HepG2 (cell line): ENCODE results near the gene EIF6. TPM values are rescaled to one million over a fixed set of nuclear protein-coding genes. Genes with fewer than 3 reads are reported as not detected.

Experiments
- ATAC-seq: fragments of 200-7000 bp; cut with Tn5 transposase; 3 replicates; pipeline ENCODE4 v1.9.1; 2020; ENCODE audit warnings: mild to moderate bottlenecking, moderate library complexity
- BruUV-seq: library from RNA; stranded (reverse); fragments of 400-500 nt; replicated peaks from 2 replicates; lab custom pipeline; 2021; lab: Mats Ljungman, UMichigan
- CTCF ChIA-PET: fragments of 300-600 bp; formaldehyde crosslinking; extraction: SDS; loops from one replicate; lab custom pipeline; 2021; ENCODE audit warnings: low total read pairs, inconsistent platforms, low intra/inter-chr PET ratio; lab: Yijun Ruan, JAX
- POLR2A ChIA-PET: fragments of 350-600 bp; sonication (Branson Sonifier 250); formaldehyde crosslinking; loops from one replicate; lab custom pipeline; 2020; ENCODE audit warnings: antibody characterized with exemption, inconsistent platforms; lab: Yijun Ruan, JAX
- DNase-seq: peaks from one replicate; pipeline ENCODE4 v3.0.0-alpha.2; 2015; ENCODE audit warnings: low spot score
- FAIRE-seq: peaks from 3 replicates; lab custom pipeline; 2011; peaks lifted over from hg19 to GRCh38; lab: Jason Lieb, UNC
- H2AFZ ChIP-seq: one replicate; pipeline ENCODE4 v1.6.1; 2011; ENCODE audit warnings: low read length, inconsistent platforms
- H3K27ac ChIP-seq: fragments of 300-600 bp; 3 replicates; pipeline ENCODE4 v1.8.0; 2011; ENCODE audit warnings: mixed run types, mild to moderate bottlenecking, mixed read lengths, low read length, inconsistent platforms; ENCODE audit not compliant: insufficient read depth; ENCODE audit errors: extremely low read length
- H3K27me3 ChIP-seq, 2 experiments: fragments of 200-600 bp in 1 of 2; 2 replicates in 1 of 2; 3 replicates in 1 of 2; pipeline versions ENCODE4 v1.6.0 to v1.8.0; 2011; ENCODE audit warnings: low read length in 2 of 2, mild to moderate bottlenecking in 2 of 2, moderate library complexity in 2 of 2, inconsistent platforms in 1 of 2; ENCODE audit not compliant: insufficient read depth in 2 of 2, control insufficient read depth in 1 of 2
- H3K36me3 ChIP-seq, 2 experiments: fragments of 200-600 bp in 1 of 2; replicated peaks in 1 of 2; 2 replicates in 1 of 2; 3 replicates in 1 of 2; pipeline versions ENCODE4 v1.5.1 to v1.8.0; 2011; ENCODE audit warnings: low read length in 2 of 2, inconsistent platforms in 1 of 2; ENCODE audit not compliant: insufficient read depth in 2 of 2, control insufficient read depth in 1 of 2
- H3K4me1 ChIP-seq: 2 replicates; pipeline ENCODE4 v1.5.1; 2012; ENCODE audit warnings: low read length, inconsistent platforms; ENCODE audit not compliant: insufficient read depth
- H3K4me2 ChIP-seq: 2 replicates; pipeline ENCODE4 v1.6.0; 2011; ENCODE audit warnings: low read depth, low read length, inconsistent platforms
- H3K4me3 ChIP-seq, 3 experiments: fragments of 200-600 bp in 1 of 3; sonication (generic), shearing (Covaris generic) in 1 of 3; replicated peaks in 1 of 3; 2 replicates each; pipeline ENCODE4 v1.5.1; 2011 to 2016; ENCODE audit warnings: low read length in 3 of 3, inconsistent platforms in 2 of 3, low read depth in 2 of 3, mild to moderate bottlenecking in 2 of 3, control low read depth in 1 of 3, mixed read lengths in 1 of 3; ENCODE audit not compliant: insufficient read depth in 1 of 3
- H3K79me2 ChIP-seq: one replicate; pipeline ENCODE4 v1.6.1; 2011; ENCODE audit warnings: low read length, inconsistent platforms; ENCODE audit not compliant: insufficient read depth
- H3K9ac ChIP-seq: 2 replicates; pipeline ENCODE4 v1.6.0; 2011; ENCODE audit warnings: mild to moderate bottlenecking, low read depth, low read length, inconsistent platforms; ENCODE audit not compliant: insufficient read depth
- H3K9me3 ChIP-seq: 2 replicates; pipeline ENCODE4 v1.5.1; 2012; ENCODE audit warnings: mild to moderate bottlenecking, low read length
- H4K20me1 ChIP-seq: 2 replicates; pipeline ENCODE4 v1.6.0; 2011; ENCODE audit warnings: inconsistent platforms, mild to moderate bottlenecking, low read length, moderate library complexity; ENCODE audit not compliant: insufficient read depth
- DNMT1 ChIP-seq: sonication (generic); formaldehyde crosslinking; IDR thresholded peaks from 2 replicates; pipeline ENCODE4 v1.5.1; 2020; ENCODE audit warnings: mild to moderate bottlenecking, missing genetic modification reagents
- EEA1 ChIP-seq: sonication (generic); formaldehyde crosslinking; IDR thresholded peaks from 2 replicates; pipeline ENCODE4 v1.5.1; 2020; ENCODE audit warnings: mild to moderate bottlenecking, missing genetic modification reagents, borderline replicate concordance
- EHMT2 ChIP-seq: fragments of 200-600 bp; sonication (generic); IDR thresholded peaks from 2 replicates; pipeline ENCODE4 v1.7.0; 2017; ENCODE audit warnings: antibody characterized with exemption, low read depth, low read length, borderline replicate concordance
- ERF ChIP-seq: IDR thresholded peaks from 2 replicates; pipeline ENCODE4 v1.6.1; 2018; ENCODE audit warnings: missing biosample characterization, missing genetic modification reagents
- GLI4 ChIP-seq: sonication (generic); formaldehyde crosslinking; IDR thresholded peaks from 2 replicates; pipeline ENCODE4 v1.5.1; 2020; ENCODE audit warnings: missing genetic modification reagents, mild to moderate bottlenecking, moderate library complexity, borderline replicate concordance
- GTF3A ChIP-seq: sonication (generic); formaldehyde crosslinking; conservative IDR thresholded peaks from 2 replicates; pipeline ENCODE4 v1.4.0; 2020; ENCODE audit warnings: mild to moderate bottlenecking, missing genetic modification reagents
- HDAC1 ChIP-seq: sonication (generic); formaldehyde crosslinking; IDR thresholded peaks from 2 replicates; pipeline ENCODE4 v1.5.1; 2020; ENCODE audit warnings: mild to moderate bottlenecking, missing genetic modification reagents
- NRL ChIP-seq: sonication (generic); formaldehyde crosslinking; IDR thresholded peaks from 2 replicates; pipeline ENCODE4 v1.5.0; 2020; ENCODE audit warnings: missing genetic modification reagents, mild to moderate bottlenecking, moderate library complexity, borderline replicate concordance
- SETDB1 ChIP-seq: sonication (generic); formaldehyde crosslinking; IDR thresholded peaks from 2 replicates; pipeline ENCODE4 v1.5.1; 2020; ENCODE audit warnings: missing genetic modification reagents, mild to moderate bottlenecking, borderline replicate concordance
- SMARCE1 ChIP-seq: fragments of 450-650 bp; IDR thresholded peaks from 2 replicates; pipeline ENCODE4 v1.6.1; 2017; ENCODE audit warnings: borderline replicate concordance
- SOX5 ChIP-seq: IDR thresholded peaks from 2 replicates; pipeline ENCODE4 v1.6.1; 2016; ENCODE audit warnings: borderline replicate concordance
- SRF ChIP-seq: IDR thresholded peaks from 2 replicates; pipeline ENCODE4 v1.6.1; 2011; ENCODE audit warnings: mild to moderate bottlenecking, low read depth, low read length, moderate library complexity
- TEAD3 ChIP-seq: optimal IDR thresholded peaks from 2 replicates; pipeline ENCODE3; 2016; ENCODE audit warnings: borderline replicate concordance
- ZNF230 ChIP-seq: sonication (generic); formaldehyde crosslinking; IDR thresholded peaks from 2 replicates; pipeline ENCODE4 v1.4.0; 2020; ENCODE audit warnings: mild to moderate bottlenecking, missing genetic modification reagents
- ZNF383 ChIP-seq: sonication (generic); formaldehyde crosslinking; IDR thresholded peaks from 2 replicates; pipeline ENCODE4 v1.4.0; 2020; ENCODE audit warnings: missing genetic modification reagents, mild to moderate bottlenecking, borderline replicate concordance
- ZNF44 ChIP-seq: sonication (generic); formaldehyde crosslinking; IDR thresholded peaks from 2 replicates; pipeline ENCODE4 v1.5.1; 2020; ENCODE audit warnings: mild to moderate bottlenecking, missing genetic modification reagents
- ZNF451 ChIP-seq: sonication (generic); formaldehyde crosslinking; IDR thresholded peaks from 2 replicates; pipeline ENCODE4 v1.5.0; 2020; ENCODE audit warnings: mild to moderate bottlenecking, missing genetic modification reagents
- ZNF672 ChIP-seq: sonication (generic); formaldehyde crosslinking; IDR thresholded peaks from 2 replicates; pipeline ENCODE4 v1.8.1; 2022; ENCODE audit warnings: missing genetic modification reagents
- ZNF776 ChIP-seq: sonication (generic); formaldehyde crosslinking; IDR thresholded peaks from 2 replicates; pipeline ENCODE4 v1.4.0; 2020; ENCODE audit warnings: mild to moderate bottlenecking, missing genetic modification reagents
- ZNF790 ChIP-seq: sonication (generic); formaldehyde crosslinking; IDR thresholded peaks from 2 replicates; pipeline ENCODE4 v1.8.0; 2022; ENCODE audit warnings: missing genetic modification reagents, mild to moderate bottlenecking, borderline replicate concordance
- WGBS: methylation state at CpG from one replicate; pipeline ENCODE4 v1.1.6; 2017; ENCODE audit warnings: low lambda C conversion rate; 5-methylcytosine and 5-hydroxymethylcytosine counted together
- in situ Hi-C: cut with HindIII; loops from 2 replicates; pipeline ENCODE4 v1.10.0; 2017; ENCODE audit warnings: low pct_unique_long_range_greater_than_20kb; ENCODE audit not compliant: extremely low pct_ligation_motif_present
- intact Hi-C: fragments of 100-400 bp; cut with micrococcal nuclease; formaldehyde crosslinking; loops from one replicate; pipeline ENCODE4 v1.10.0; 2022; ENCODE audit not compliant: unreplicated experiment
- polyA plus RNA-seq, 8 experiments: library from polyadenylated mRNA; depleted of rRNA in 3 of 8; stranded (reverse) in 7 of 8; unstranded in 1 of 8; fragments of >200 nt; fragmentation: Illumina TruSeq in 4 of 8; extraction: Trizol in 4 of 8; gene quantifications; 2 replicates each; pipeline versions ENCODE4 v1.2.1 to v1.2.3, GENCODE V29; 2011 to 2016; ENCODE audit warnings: low read depth in 4 of 8, missing spikeins in 1 of 8, mixed read lengths in 1 of 8; ENCODE audit not compliant: insufficient read depth in 1 of 8
- total RNA-seq, 5 experiments: library from RNA; depleted of rRNA; stranded (reverse); fragments of >200 nt; fragmentation: Illumina TruSeq; extraction: Trizol; gene quantifications; 2 replicates each; pipeline ENCODE4 v1.2.3, GENCODE V29; 2016; ENCODE audit warnings: low read depth in 1 of 5
- TF ChIP-seq, protein P1 (sequence below): sonication (generic); formaldehyde crosslinking; IDR thresholded peaks from 2 replicates; pipeline ENCODE4 v1.4.0; 2020; ENCODE audit warnings: low read depth, mild to moderate bottlenecking, missing genetic modification reagents
- TF ChIP-seq, protein P2 (sequence below): sonication (generic); formaldehyde crosslinking; IDR thresholded peaks from 2 replicates; pipeline ENCODE4 v1.4.0; 2020; ENCODE audit warnings: mild to moderate bottlenecking, missing genetic modification reagents

Gene EIF6
- total and polyA plus RNA-seq, 2 of the 13 experiments (the other 11 are each of a cell fraction or from before 2014, with no cell fraction given): 462 to 466 TPM

DNA sequence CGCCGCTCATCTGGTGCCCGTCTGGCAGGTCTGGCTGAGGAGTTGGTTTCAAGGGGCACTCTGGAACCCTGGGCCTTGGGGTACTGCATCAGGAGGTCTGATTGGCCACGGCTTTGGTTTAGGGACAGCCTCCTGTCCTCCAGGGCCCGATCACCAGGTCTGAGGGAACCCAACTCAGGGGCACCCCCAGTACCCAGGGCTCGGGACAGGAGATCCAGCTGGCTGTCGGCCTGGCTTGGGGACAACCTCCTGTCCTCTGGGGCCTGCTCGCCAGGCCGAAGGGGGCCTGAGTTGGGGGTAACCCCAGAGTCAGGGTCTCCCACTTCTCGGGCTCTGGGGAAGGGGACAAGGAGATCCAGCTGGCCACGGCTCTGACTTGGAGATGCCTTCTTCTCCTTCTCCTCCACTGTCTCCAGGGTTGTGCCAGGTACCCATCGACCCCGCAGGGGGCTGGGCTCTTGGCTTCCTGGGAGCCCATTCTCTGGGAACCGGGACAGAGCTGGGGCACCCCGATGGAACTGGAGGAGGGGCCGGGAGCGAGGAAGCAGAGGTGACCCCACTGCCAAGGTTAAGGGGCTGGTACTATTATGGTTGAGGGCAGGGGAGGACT is 2.4 kb upstream of the EIF6 start:
- ChIA-PET POLR2A (interaction anchor here (0.9 to 3.0 kb wide), 13 partner anchors 10 to 411 kb away, joined by 3 to 26 read pairs (median 6); partner anchors contain the start of genes ACSS2, CEP250, EDEM2 and UQCC1), CTCF (no interaction called here)
- intact Hi-C loops: no loop called here
- Histone ChIP-seq H3K79me2 (peaks cover 30% of the 10 kb centered on the region), H4K20me1 (peaks cover 8% of the 10 kb centered on the region; the same call in 1 of the 2 replicates), H3K36me3 (peaks cover 0 to 5% of the 10 kb centered on the region in 2 experiments; a peak in 2 of 5 replicates), H3K9me3 (no peaks in the 10 kb centered on the region), H3K9ac (peak overlapping the region; percentile 97; the same call in 1 of the 2 replicates), H3K4me1 (peaks cover 70% of the 10 kb centered on the region), H3K4me3 (peak overlapping the region; percentile 80 to 98 (median 81); a peak in 5 of 6 replicates), H3K27me3 (peaks cover 6 to 24% of the 10 kb centered on the region in 2 experiments; a peak in 4 of 5 replicates), H3K27ac (no peak overlapping the region), H3K4me2 (peak overlapping the region; percentile 91), H2AFZ (no peak overlapping the region)
- 67% methylated on average over 15 of the region's 17 CpGs for WGBS
- in situ Hi-C loops: no loop called here
- DNase-seq (no peak), FAIRE-seq (no peak), ATAC-seq (no peak)
- BruUV-seq: no TSS peak
- TF ChIP-seq NRL (CRISPR knock-in tag): peak; percentile 20; the same call in 1 of the 2 replicates
- no peak for TF ChIP-seq ZNF776 (CRISPR knock-in tag)
- TF ChIP-seq ZNF383 (CRISPR knock-in tag): peak; percentile 92; the same call in 1 of the 2 replicates
- no peak for TF ChIP-seq EHMT2
- TF ChIP-seq DNMT1: 0 out of 2 replicates have a peak, but pooled peaks have one; percentile 6
- 0 out of 2 replicates have a peak, but pooled peaks have one; percentile 10 for TF ChIP-seq GLI4
- 0 out of 2 replicates have a peak, but pooled peaks have one; percentile 9 for TF ChIP-seq ZNF672 (CRISPR knock-in tag)
- TF ChIP-seq, protein P1, sequence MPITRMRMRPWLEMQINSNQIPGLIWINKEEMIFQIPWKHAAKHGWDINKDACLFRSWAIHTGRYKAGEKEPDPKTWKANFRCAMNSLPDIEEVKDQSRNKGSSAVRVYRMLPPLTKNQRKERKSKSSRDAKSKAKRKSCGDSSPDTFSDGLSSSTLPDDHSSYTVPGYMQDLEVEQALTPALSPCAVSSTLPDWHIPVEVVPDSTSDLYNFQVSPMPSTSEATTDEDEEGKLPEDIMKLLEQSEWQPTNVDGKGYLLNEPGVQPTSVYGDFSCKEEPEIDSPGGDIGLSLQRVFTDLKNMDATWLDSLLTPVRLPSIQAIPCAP (CRISPR knock-in tag): 0 out of 2 replicates have a peak, but pooled peaks have one; percentile 18
- no peak for TF ChIP-seq ZNF790
- TF ChIP-seq ERF (CRISPR knock-in tag): no peak
- TF ChIP-seq SETDB1: 0 out of 2 replicates have a peak, but pooled peaks have one; percentile 49
- TF ChIP-seq HDAC1 (CRISPR knock-in tag): no peak
- TF ChIP-seq EEA1 (CRISPR knock-in tag): peak; percentile 13; the same call in 1 of the 2 replicates
- TF ChIP-seq ZNF230: peak; percentile 20; the same call in 1 of the 2 replicates
- no peak for TF ChIP-seq SOX5
- TF ChIP-seq TEAD3 (CRISPR knock-in tag): no peak
- peak; percentile 54; the same call in 1 of the 2 replicates for TF ChIP-seq GTF3A (CRISPR knock-in tag)
- TF ChIP-seq SMARCE1: no peak
- TF ChIP-seq SRF: no peak
- TF ChIP-seq, protein P2, sequence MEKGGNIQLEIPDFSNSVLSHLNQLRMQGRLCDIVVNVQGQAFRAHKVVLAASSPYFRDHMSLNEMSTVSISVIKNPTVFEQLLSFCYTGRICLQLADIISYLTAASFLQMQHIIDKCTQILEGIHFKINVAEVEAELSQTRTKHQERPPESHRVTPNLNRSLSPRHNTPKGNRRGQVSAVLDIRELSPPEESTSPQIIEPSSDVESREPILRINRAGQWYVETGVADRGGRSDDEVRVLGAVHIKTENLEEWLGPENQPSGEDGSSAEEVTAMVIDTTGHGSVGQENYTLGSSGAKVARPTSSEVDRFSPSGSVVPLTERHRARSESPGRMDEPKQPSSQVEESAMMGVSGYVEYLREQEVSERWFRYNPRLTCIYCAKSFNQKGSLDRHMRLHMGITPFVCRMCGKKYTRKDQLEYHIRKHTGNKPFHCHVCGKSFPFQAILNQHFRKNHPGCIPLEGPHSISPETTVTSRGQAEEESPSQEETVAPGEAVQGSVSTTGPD (CRISPR knock-in tag): no peak
- TF ChIP-seq ZNF44: no peak
- TF ChIP-seq ZNF451 (CRISPR knock-in tag): no peak; the same call in 1 of the 2 replicates
